ENCODE measurements around the gene SSR2.

Gene SSR2

DNA sequence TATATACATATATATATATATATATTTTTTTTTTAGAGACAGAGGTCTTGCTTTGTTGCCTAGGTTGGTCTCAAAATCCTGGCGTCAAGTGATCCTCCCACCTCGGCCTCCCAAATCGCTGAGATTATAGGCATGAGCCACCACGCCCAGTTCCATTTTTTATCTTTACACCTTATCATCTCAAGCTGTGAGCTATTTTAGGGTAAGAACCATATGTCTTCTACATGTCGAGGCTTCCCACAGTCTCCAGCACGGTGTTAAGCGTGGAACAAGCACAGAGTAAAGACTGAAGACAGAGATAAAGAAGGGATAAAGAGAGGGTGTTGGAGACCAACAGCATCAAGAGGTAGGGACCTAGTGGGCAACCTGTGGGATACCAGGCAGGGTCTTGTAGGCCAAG is 56.6 kb downstream of the SSR2 start:
- DNase-seq: peak in 3 of 42 donors; percentile 18 to 56 (median 42)
- intact Hi-C loops (cut with DNase I): no loop called here

GRCh38 chr1:155962599-155963211 is 58.0 kb downstream of the SSR2 start:
- peak in 2 of 42 donors; percentile 34 to 37 for DNase-seq
- intact Hi-C loops (cut with DNase I): no loop called here

DNA sequence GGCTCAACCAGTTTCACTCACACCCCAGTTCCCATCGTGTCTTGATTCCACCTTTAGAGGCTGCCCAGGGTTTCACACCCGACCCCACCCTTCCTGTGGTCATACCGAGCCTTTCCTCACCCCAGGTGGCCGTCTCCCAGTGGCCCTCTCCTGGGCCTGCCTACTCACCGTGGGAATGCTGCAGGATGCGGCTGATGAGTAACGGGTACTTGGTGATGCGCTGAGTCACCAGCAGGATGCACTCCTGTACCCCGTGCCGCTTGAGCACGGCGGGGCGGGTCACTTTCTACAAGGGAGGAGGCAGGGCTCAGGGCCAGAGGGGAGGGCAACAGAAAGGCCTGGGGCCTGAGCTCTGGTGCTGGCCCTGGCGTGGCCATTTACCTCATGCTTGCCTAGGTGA is 58.8 kb downstream of the SSR2 start:
- DNase-seq: peak in 40 of 42 donors; percentile 51 to 89 (median 72)
- intact Hi-C loops (cut with DNase I): no loop called here

DNA sequence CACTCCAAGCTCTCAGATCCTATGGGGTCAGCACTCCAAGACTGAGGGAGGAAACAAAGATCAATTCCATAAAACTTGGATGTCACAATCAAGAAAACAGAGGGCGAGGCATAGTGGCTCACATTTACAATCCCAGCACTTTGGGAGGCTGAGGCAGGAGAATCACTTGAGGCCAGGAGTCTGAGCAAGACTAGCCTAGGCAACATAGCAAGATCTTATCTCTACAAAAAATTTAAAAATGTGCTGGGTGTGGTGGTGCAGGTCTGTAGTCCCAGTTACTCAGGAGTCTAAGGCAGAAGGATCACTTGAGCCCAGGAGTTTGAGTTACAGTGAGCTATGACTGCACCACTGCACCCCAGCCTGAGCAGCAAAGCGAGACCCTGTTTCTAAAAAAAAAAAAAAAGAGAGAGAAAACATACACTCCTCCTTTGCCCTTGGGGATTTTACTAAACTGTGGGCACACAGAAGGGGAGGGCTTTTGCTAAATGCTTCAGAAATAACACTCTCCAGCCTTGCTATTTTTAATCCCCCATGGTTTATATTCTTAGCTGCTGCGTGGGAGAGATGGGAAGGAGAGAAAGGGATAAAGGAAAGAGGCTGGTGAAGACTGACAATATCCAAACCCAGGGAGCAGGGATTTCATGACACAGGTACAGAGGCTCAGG is 60.5 kb downstream of the SSR2 start:
- DNase-seq: peak in 4 of 42 donors; percentile 35 to 67 (median 56)
- intact Hi-C loops (cut with DNase I): no loop called here

Measured in head of caudate nucleus (tissue), 42 donors.